ENCODE data around the gene PRKAA1.

PRKAA1 gene

DNA sequence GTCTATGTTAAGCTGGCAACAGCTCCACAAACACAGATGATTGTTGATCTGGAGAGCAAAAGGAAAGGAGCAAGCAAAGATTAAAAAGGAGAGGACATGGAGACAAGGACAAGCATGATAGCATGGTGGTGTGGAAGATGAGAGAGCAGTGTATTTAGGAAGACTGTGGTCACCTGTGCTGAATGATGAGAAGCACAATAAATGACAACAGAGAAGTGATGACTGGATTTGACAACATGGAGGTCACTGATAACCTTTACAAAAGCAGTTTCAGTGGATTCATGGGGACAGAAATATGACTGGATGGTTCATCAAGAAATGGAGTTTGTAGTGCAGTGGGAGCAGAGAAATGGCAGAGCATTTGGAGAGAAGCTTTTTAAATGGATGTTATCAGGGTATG is 62.6 kb downstream of the PRKAA1 start:
- H3K9ac ChIP-seq (ENCODE audit: low read depth, low read length, poor library complexity, severe bottlenecking) = peak overlapping the region; percentile 11
- H3K9me2 ChIP-seq (replicated peaks; ENCODE audit: low read depth, low read length) = no peaks in the 10 kb centered on the region
- H3K9me3 ChIP-seq (ENCODE audit: insufficient read depth, low read depth, low read length) = peaks cover 10% of the 10 kb centered on the region; the same call in 1 of the 2 replicates
- H3K4me1 ChIP-seq (ENCODE audit: insufficient read depth, low read length, poor library complexity, severe bottlenecking) = peaks cover 37% of the 10 kb centered on the region
- H3K79me2 ChIP-seq (ENCODE audit: insufficient read depth, low read length) = 0 out of 2 replicates have a peak, but pooled peaks cover 6% of the 10 kb centered on the region
- peaks cover 14% of the 10 kb centered on the region; the same call in 1 of the 2 replicates for H3K36me3 ChIP-seq (ENCODE audit: insufficient read depth, low read length)
- no peak overlapping the region for H2AFZ ChIP-seq (ENCODE audit: low read length)
- H3K4me3 ChIP-seq (ENCODE audit: low read length, poor library complexity, severe bottlenecking) = no peak overlapping the region
- H3K4me2 ChIP-seq (ENCODE audit: low read depth, low read length, poor library complexity, severe bottlenecking) = peak overlapping the region; percentile 42
- no peaks in the 10 kb centered on the region for H3F3A ChIP-seq (ENCODE audit: low read depth)
- no peaks in the 10 kb centered on the region for H4K20me1 ChIP-seq (ENCODE audit: insufficient read depth, low read length, poor library complexity, severe bottlenecking)
- H3K27me3 ChIP-seq (ENCODE audit: insufficient read depth, low read length, poor library complexity, severe bottlenecking) = no peaks in the 10 kb centered on the region
- TF ChIP-seq, protein P1, sequence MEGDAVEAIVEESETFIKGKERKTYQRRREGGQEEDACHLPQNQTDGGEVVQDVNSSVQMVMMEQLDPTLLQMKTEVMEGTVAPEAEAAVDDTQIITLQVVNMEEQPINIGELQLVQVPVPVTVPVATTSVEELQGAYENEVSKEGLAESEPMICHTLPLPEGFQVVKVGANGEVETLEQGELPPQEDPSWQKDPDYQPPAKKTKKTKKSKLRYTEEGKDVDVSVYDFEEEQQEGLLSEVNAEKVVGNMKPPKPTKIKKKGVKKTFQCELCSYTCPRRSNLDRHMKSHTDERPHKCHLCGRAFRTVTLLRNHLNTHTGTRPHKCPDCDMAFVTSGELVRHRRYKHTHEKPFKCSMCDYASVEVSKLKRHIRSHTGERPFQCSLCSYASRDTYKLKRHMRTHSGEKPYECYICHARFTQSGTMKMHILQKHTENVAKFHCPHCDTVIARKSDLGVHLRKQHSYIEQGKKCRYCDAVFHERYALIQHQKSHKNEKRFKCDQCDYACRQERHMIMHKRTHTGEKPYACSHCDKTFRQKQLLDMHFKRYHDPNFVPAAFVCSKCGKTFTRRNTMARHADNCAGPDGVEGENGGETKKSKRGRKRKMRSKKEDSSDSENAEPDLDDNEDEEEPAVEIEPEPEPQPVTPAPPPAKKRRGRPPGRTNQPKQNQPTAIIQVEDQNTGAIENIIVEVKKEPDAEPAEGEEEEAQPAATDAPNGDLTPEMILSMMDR (conservative IDR thresholded peaks at IDR 0.05; ENCODE audit: low read length) = no peak
- no peak for TF ChIP-seq EZH2phosphoT487 (IDR thresholded peaks at IDR 0.05; ENCODE audit: borderline replicate concordance)

DNA sequence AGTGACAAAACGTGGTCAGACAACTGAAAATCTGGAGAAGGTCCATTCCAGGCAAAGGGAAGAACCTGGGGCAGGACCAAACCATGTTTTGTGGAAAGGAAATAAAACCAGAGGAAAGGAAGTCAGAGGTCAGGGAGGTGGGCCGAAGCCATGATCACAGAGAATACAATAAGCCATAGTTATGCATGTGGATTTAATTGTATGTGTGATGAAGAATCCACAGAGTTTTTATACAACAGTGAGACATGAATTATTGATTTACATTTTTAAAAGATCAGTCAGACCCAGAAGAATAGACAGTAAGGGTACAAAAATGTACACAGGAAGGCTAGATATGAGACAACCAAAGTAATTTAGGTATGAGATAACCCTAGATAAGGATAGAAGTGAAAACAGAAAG is 63.2 kb downstream of the PRKAA1 start:
- no peak for TF ChIP-seq EZH2phosphoT487 (IDR thresholded peaks at IDR 0.05; ENCODE audit: borderline replicate concordance)
- TF ChIP-seq, protein P1 (conservative IDR thresholded peaks at IDR 0.05; ENCODE audit: low read length) = no peak
- Histone ChIP-seq H3K4me3 (ENCODE audit: low read length, poor library complexity, severe bottlenecking) (no peak overlapping the region), H3K4me2 (ENCODE audit: low read depth, low read length, poor library complexity, severe bottlenecking) (peak overlapping the region; percentile 42), H3K9me3 (ENCODE audit: insufficient read depth, low read depth, low read length) (peaks cover 5% of the 10 kb centered on the region; the same call in 1 of the 2 replicates), H4K20me1 (ENCODE audit: insufficient read depth, low read length, poor library complexity, severe bottlenecking) (no peaks in the 10 kb centered on the region), H3K9ac (ENCODE audit: low read depth, low read length, poor library complexity, severe bottlenecking) (peak overlapping the region; percentile 11), H3F3A (ENCODE audit: low read depth) (no peaks in the 10 kb centered on the region), H3K4me1 (ENCODE audit: insufficient read depth, low read length, poor library complexity, severe bottlenecking) (peaks cover 37% of the 10 kb centered on the region), H3K79me2 (ENCODE audit: insufficient read depth, low read length) (0 out of 2 replicates have a peak, but pooled peaks cover 6% of the 10 kb centered on the region), H3K27me3 (ENCODE audit: insufficient read depth, low read length, poor library complexity, severe bottlenecking) (no peaks in the 10 kb centered on the region), H3K36me3 (ENCODE audit: insufficient read depth, low read length) (peaks cover 7% of the 10 kb centered on the region; the same call in 1 of the 2 replicates), H2AFZ (ENCODE audit: low read length) (no peak overlapping the region), H3K9me2 (replicated peaks; ENCODE audit: low read depth, low read length) (no peaks in the 10 kb centered on the region)

DNA sequence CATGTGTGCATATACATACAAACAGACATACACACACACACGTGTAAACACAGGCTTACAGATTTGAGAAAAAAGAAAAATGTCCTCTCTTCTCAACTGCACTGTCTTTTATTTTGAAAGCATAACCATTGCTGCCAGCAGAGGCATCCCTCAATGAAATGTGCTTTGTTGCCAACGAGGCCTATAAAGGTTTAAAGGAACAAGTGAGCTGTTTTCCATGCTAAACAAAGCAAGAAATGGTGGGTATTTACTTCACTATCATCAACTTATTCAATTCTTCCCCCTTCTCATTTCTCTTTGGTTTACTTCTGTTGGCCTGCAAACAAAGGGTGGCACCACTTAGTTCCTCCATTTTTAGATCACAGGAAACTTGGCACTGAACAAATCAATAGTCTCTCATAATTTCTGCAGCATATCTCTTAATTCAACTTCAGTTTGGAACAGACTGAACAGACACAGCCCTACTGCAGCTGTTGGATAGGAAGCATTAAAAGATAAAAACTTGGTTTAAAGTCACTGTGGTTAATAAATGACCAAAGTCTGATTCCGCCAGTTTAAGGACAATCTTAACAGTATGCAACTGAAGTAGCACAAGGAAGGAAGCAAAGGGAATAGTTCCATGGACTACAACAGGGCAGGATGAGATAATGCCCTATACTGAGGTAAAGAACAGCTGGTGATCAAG is 64.2 kb downstream of the PRKAA1 start:
- Histone ChIP-seq H3K9me2 (replicated peaks; ENCODE audit: low read depth, low read length) (no peaks in the 10 kb centered on the region), H3K79me2 (ENCODE audit: insufficient read depth, low read length) (0 out of 2 replicates have a peak, but pooled peaks cover 6% of the 10 kb centered on the region)

More for the DNA sequence above, 64.2 kb downstream of the PRKAA1 start:
- peaks cover 5% of the 10 kb centered on the region; the same call in 1 of the 2 replicates for H3K9me3 ChIP-seq (ENCODE audit: insufficient read depth, low read depth, low read length)
- no peak for TF ChIP-seq EZH2phosphoT487 (IDR thresholded peaks at IDR 0.05; ENCODE audit: borderline replicate concordance)
- TF ChIP-seq, protein P1 (conservative IDR thresholded peaks at IDR 0.05; ENCODE audit: low read length) = 0 out of 2 replicates have a peak, but pooled peaks have one; percentile 13
- H3K9ac ChIP-seq (ENCODE audit: low read depth, low read length, poor library complexity, severe bottlenecking) = no peak overlapping the region
- peak overlapping the region; percentile 42 for H3K4me2 ChIP-seq (ENCODE audit: low read depth, low read length, poor library complexity, severe bottlenecking)
- no peaks in the 10 kb centered on the region for H3K27me3 ChIP-seq (ENCODE audit: insufficient read depth, low read length, poor library complexity, severe bottlenecking)
- peaks cover 37% of the 10 kb centered on the region for H3K4me1 ChIP-seq (ENCODE audit: insufficient read depth, low read length, poor library complexity, severe bottlenecking)
- no peaks in the 10 kb centered on the region for H4K20me1 ChIP-seq (ENCODE audit: insufficient read depth, low read length, poor library complexity, severe bottlenecking)
- no peak overlapping the region for H2AFZ ChIP-seq (ENCODE audit: low read length)
- peaks cover under 1% of the 10 kb centered on the region; the same call in 1 of the 2 replicates for H3K36me3 ChIP-seq (ENCODE audit: insufficient read depth, low read length)
- H3K4me3 ChIP-seq (ENCODE audit: low read length, poor library complexity, severe bottlenecking) = peak overlapping the region; percentile 0
- no peaks in the 10 kb centered on the region for H3F3A ChIP-seq (ENCODE audit: low read depth)

All from Loucy (cell line).